Measurements from ENCODE around the gene CPNE7. TPM values are rescaled to one million over a fixed set of nuclear protein-coding genes. Genes with fewer than 3 reads are reported as not detected.

Gene CPNE7
- polyA plus RNA-seq, 1 donor from 2014 or later = 0.15 TPM

DNA sequence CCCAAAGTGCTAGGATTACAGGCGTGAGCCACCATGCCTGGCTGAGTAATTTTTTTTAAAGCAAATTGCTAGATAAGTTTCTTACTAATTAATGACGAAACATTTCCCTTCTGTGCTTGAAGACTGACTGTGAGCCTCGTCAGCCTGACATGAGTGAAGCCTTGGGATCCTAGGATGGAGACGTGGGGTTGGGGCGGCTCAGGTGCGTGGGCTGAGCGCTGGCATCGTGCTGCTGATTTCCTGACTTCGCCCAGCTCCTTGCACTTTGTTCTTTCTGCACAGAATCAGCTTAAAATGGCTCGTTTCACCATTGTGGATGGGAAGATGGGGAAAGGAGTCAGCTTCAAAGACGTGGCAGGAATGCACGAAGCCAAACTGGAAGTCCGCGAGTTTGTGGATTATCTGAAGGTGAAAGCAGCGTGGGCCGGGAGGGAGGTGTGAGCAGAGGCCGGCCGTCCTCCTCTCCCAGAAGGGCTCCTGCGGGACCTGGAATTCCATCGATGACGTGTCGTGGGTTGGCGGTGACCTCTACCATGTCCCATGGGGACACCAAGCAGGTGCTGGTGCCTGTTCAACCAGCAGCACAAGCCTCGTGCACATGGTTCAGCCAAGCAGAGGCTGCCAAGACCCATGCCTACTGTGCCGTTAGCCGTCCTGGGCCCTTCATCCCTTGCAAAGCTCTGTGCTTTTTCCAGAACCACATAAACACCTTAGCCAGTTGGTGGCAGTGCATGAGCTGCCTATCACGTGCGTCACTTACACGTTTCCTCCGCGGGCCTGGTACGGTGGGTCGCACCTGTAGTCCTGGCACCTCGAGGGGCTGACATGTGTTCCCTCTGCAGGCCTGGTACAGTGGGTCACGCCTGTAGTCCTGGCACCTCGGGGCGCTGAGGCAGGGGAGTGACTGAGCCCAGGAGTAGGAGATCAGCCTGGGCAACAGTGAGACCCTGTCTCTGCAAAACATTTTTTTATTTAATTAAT is 44.9 kb upstream of the CPNE7 start:
- Histone ChIP-seq H3F3A (ENCODE audit: insufficient read depth, low read length, poor library complexity, severe bottlenecking) (no peaks in the 10 kb centered on the region), H4K20me1 (ENCODE audit: insufficient read depth) (no peaks in the 10 kb centered on the region), H3K79me2 (replicated peaks; ENCODE audit: insufficient read depth, low read length) (no peaks in the 10 kb centered on the region), H3K36me3 (ENCODE audit: insufficient read depth, low read length) (peaks cover 3% of the 10 kb centered on the region), H3K9me3 (ENCODE audit: low read length) (no peaks in the 10 kb centered on the region), H3K4me2 (ENCODE audit: low read length) (no peak overlapping the region), H3K4me3 (ENCODE audit: low read length) (no peak overlapping the region), H3K27me3 (ENCODE audit: insufficient read depth, low read depth, low read length) (no peaks in the 10 kb centered on the region), H3K9ac (ENCODE audit: low read length) (no peak overlapping the region), H2AFZ (ENCODE audit: low read depth, low read length) (no peak overlapping the region), H3K27ac (ENCODE audit: low read length) (no peak overlapping the region), H3K9me2 (ENCODE audit: insufficient read depth, low read length) (no peaks in the 10 kb centered on the region)
- TF ChIP-seq EP300 (conservative IDR thresholded peaks at IDR 0.05; ENCODE audit: poor library complexity, severe bottlenecking) = no peak
- TF ChIP-seq, protein P1, sequence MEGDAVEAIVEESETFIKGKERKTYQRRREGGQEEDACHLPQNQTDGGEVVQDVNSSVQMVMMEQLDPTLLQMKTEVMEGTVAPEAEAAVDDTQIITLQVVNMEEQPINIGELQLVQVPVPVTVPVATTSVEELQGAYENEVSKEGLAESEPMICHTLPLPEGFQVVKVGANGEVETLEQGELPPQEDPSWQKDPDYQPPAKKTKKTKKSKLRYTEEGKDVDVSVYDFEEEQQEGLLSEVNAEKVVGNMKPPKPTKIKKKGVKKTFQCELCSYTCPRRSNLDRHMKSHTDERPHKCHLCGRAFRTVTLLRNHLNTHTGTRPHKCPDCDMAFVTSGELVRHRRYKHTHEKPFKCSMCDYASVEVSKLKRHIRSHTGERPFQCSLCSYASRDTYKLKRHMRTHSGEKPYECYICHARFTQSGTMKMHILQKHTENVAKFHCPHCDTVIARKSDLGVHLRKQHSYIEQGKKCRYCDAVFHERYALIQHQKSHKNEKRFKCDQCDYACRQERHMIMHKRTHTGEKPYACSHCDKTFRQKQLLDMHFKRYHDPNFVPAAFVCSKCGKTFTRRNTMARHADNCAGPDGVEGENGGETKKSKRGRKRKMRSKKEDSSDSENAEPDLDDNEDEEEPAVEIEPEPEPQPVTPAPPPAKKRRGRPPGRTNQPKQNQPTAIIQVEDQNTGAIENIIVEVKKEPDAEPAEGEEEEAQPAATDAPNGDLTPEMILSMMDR (IDR thresholded peaks at IDR 0.05; ENCODE audit: poor library complexity, severe bottlenecking) = no peak
- no peak for TF ChIP-seq EZH2 (IDR thresholded peaks at IDR 0.05; ENCODE audit: borderline replicate concordance, insufficient read depth, low read length, poor library complexity, severe bottlenecking)
- no peak for TF ChIP-seq MXI1 (conservative IDR thresholded peaks at IDR 0.05; ENCODE audit: poor library complexity, severe bottlenecking)
- TF ChIP-seq POLR2AphosphoS5 (IDR thresholded peaks at IDR 0.05) = no peak
- TF ChIP-seq TAF1 (IDR thresholded peaks at IDR 0.05; ENCODE audit: low read depth) = no peak
- TF ChIP-seq, protein P2, sequence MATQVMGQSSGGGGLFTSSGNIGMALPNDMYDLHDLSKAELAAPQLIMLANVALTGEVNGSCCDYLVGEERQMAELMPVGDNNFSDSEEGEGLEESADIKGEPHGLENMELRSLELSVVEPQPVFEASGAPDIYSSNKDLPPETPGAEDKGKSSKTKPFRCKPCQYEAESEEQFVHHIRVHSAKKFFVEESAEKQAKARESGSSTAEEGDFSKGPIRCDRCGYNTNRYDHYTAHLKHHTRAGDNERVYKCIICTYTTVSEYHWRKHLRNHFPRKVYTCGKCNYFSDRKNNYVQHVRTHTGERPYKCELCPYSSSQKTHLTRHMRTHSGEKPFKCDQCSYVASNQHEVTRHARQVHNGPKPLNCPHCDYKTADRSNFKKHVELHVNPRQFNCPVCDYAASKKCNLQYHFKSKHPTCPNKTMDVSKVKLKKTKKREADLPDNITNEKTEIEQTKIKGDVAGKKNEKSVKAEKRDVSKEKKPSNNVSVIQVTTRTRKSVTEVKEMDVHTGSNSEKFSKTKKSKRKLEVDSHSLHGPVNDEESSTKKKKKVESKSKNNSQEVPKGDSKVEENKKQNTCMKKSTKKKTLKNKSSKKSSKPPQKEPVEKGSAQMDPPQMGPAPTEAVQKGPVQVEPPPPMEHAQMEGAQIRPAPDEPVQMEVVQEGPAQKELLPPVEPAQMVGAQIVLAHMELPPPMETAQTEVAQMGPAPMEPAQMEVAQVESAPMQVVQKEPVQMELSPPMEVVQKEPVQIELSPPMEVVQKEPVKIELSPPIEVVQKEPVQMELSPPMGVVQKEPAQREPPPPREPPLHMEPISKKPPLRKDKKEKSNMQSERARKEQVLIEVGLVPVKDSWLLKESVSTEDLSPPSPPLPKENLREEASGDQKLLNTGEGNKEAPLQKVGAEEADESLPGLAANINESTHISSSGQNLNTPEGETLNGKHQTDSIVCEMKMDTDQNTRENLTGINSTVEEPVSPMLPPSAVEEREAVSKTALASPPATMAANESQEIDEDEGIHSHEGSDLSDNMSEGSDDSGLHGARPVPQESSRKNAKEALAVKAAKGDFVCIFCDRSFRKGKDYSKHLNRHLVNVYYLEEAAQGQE (IDR thresholded peaks at IDR 0.05; ENCODE audit: borderline replicate concordance) = no peak
- no peak for TF ChIP-seq SMC3 (conservative IDR thresholded peaks at IDR 0.05; ENCODE audit: poor library complexity)
- TF ChIP-seq RAD21 (conservative IDR thresholded peaks at IDR 0.05) = no peak

DNA sequence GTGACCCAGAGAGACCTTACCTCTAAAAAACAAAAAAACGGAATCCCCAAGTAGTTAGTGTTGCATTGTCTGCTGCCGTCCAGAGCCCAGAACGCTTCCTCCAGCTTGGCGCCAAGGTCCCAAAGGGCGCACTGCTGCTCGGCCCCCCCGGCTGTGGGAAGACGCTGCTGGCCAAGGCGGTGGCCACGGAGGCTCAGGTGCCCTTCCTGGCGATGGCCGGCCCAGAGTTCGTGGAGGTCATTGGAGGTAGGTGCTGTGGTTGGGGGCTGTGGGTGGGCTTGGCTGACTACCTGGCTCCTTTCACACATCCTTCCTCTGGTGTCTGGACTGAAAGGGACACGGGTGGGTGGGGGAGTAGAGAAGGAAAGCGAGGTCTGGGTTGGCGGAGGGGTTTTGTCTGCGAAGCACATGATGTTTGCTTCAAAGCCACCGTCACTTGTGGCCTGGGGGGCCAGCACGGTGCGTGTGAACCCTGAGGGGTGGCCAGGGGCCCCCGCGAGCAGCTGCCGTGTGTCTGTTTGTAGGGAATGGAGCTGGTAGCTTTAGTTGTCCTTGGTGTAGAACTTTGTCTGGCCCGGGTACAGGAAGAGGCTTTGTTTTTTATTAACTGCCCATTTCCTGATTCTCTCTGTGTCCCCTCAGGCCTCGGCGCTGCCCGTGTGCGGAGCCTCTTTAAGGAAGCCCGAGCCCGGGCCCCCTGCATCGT is 43.6 kb upstream of the CPNE7 start:
- H3K27me3 ChIP-seq (ENCODE audit: insufficient read depth, low read depth, low read length) = no peaks in the 10 kb centered on the region
- no peak overlapping the region for H3K27ac ChIP-seq (ENCODE audit: low read length)
- H3F3A ChIP-seq (ENCODE audit: insufficient read depth, low read length, poor library complexity, severe bottlenecking) = no peaks in the 10 kb centered on the region
- no peak overlapping the region for H3K4me3 ChIP-seq (ENCODE audit: low read length)
- peaks cover 3% of the 10 kb centered on the region for H3K36me3 ChIP-seq (ENCODE audit: insufficient read depth, low read length)
- H3K9ac ChIP-seq (ENCODE audit: low read length) = no peak overlapping the region
- TF ChIP-seq MXI1 (conservative IDR thresholded peaks at IDR 0.05; ENCODE audit: poor library complexity, severe bottlenecking) (no peak), EP300 (conservative IDR thresholded peaks at IDR 0.05; ENCODE audit: poor library complexity, severe bottlenecking) (no peak), EZH2 (IDR thresholded peaks at IDR 0.05; ENCODE audit: borderline replicate concordance, insufficient read depth, low read length, poor library complexity, severe bottlenecking) (no peak), POLR2AphosphoS5 (IDR thresholded peaks at IDR 0.05) (no peak), SMC3 (conservative IDR thresholded peaks at IDR 0.05; ENCODE audit: poor library complexity) (no peak), RAD21 (conservative IDR thresholded peaks at IDR 0.05) (no peak), TAF1 (IDR thresholded peaks at IDR 0.05; ENCODE audit: low read depth) (no peak)
- TF ChIP-seq, protein P2 (IDR thresholded peaks at IDR 0.05; ENCODE audit: borderline replicate concordance) = no peak
- TF ChIP-seq, protein P1 (IDR thresholded peaks at IDR 0.05; ENCODE audit: poor library complexity, severe bottlenecking) = no peak
- no peaks in the 10 kb centered on the region for H3K9me3 ChIP-seq (ENCODE audit: low read length)
- no peaks in the 10 kb centered on the region for H3K79me2 ChIP-seq (replicated peaks; ENCODE audit: insufficient read depth, low read length)
- H2AFZ ChIP-seq (ENCODE audit: low read depth, low read length) = no peak overlapping the region
- no peak overlapping the region for H3K4me2 ChIP-seq (ENCODE audit: low read length)
- H4K20me1 ChIP-seq (ENCODE audit: insufficient read depth) = no peaks in the 10 kb centered on the region
- no peaks in the 10 kb centered on the region for H3K9me2 ChIP-seq (ENCODE audit: insufficient read depth, low read length)
